NCI-H526 treated with DMSO at 0.1 percent for 48 hours (cell line): ENCODE results near the gene GRID2.
A peak's percentile ranks its signal among the peaks of the same experiment; 100 is the strongest.
"Not testable (repeated sequence)": the region's sequence is repeated elsewhere in the genome, so short reads cannot be mapped to it uniquely, and the experiment has no call there.

Experiments
- DNase-seq: peaks from one replicate; lab custom pipeline; 2025; lab: John Stamatoyannopoulos, UW

GRID2 gene

GRCh38 chr4:93317561-93317960, 1013.8 kb downstream of the GRID2 start:
- DNase-seq = no peak

DNA sequence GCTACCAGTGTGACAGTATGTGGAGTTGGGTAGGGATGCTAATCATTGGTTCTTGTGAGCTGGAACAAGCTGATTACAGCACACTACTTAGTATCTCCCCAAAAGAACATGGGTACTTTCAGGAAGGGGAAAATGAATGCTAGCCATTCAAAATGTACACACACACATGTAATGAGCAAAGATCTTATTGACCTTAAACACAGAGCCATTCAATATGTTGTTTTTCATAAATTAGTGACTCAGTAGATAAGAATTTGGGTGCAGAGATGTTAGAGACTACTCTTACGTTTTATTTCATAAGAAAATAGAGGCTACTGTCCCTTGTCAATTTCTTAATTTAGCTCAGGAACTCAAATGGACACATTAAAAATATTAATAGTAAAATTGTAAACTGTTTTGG, 1015.3 kb downstream of the GRID2 start:
- DNase-seq = no peak

GRCh38 chr4:93320356-93320755, 1016.6 kb downstream of the GRID2 start:
- DNase-seq = no peak

DNA sequence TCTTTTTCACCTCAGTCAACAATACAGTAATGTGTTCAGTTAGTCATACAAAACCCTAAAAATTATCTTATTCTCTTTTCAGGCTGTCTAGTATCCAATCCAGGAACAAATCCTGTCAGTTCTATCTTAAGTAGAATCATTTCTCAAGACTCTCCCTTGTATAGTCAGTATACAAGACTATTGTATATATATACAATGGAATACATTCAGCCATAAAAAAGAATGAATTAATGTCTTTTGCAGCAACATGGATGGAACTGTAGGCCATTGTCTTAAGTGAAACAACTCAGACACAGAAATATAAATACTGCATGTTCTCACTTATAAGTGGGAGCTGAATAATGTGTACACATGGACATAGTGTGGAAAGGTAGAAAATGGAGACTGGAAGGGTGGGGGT, 1023.6 kb downstream of the GRID2 start:
- no peak for DNase-seq

DNA sequence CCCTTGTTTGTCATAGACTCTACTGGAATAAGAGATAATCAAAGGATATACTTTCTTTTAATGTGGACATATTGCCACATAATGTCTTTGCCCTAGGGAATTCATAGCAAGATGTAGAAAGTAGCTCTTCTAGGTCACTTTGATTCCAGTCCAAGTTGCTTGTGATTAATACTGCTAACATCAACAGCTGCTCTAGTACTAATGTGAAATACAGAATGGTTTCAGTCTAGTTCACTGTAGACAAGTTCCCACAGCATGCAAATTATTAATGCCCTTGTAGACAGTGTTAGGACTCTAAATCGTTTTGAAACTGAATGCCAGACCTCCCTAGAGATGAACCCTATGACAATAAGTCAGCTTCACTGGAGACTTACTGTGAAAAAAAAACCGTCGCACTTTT, 1030.2 kb downstream of the GRID2 start:
- DNase-seq = no peak

GRCh38 chr4:93337196-93337595, 1033.4 kb downstream of the GRID2 start:
- DNase-seq = no peak

GRCh38 chr4:93342738-93343137, 1039.0 kb downstream of the GRID2 start:
- DNase-seq = no peak

DNA sequence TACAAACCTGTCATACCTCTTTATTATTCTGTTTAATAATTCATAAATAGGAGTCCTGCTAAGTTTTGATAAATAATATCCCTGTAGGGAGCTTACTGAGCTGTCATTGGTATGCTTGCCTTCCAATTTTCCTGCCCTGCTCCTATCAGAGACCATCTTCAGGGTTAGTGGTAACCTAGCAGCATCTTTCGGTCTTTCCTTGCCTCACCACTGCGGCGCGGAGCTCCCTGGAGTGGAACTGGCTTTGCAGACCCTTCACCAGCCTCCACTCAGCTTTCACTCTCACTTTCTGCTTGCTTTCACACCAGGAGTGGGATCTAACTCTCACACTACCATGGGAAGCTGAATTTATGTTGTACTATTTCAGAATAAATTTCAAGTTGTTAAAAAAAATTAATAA, 1043.1 kb downstream of the GRID2 start:
- no peak for DNase-seq

GRCh38 chr4:93348896-93349295, 1045.1 kb downstream of the GRID2 start:
- DNase-seq = no peak

- DNase-seq = no peak
Measured at GRCh38 chr4:93351846-93352245, 1048.1 kb downstream of the GRID2 start.

- DNase-seq = no peak
Measured at GRCh38 chr4:93355411-93355810, 1051.6 kb downstream of the GRID2 start.

- DNase-seq = peak; percentile 44
Measured at GRCh38 chr4:93359586-93359985, 1055.8 kb downstream of the GRID2 start.

- DNase-seq = not testable (repeated sequence)
Measured at GRCh38 chr4:93366169-93366755, 1062.5 kb downstream of the GRID2 start.

DNA sequence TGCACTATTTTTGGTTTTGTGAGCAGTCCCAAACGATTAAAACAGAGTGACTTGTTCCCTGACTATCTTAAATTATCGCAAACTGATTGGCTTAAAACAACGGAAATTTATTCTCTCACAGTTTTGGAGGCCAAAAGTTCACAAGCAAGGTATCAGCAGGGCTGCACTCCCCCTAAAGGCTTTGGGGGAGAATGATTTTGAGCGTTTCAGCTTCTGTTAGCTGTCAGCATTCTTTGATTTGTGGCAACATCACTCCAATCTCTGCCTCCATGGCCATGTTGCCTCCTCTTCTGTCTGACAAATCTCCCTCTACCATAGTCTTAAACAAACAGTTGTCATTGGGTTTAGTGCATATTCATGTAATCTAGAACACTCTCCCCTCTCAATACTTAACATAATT, 1065.2 kb downstream of the GRID2 start:
- DNase-seq = no peak

- no peak for DNase-seq
Measured at GRCh38 chr4:93370256-93370655, 1066.5 kb downstream of the GRID2 start.

- no peak for DNase-seq
Measured at GRCh38 chr4:93373893-93374860, 1070.4 kb downstream of the GRID2 start.

DNA sequence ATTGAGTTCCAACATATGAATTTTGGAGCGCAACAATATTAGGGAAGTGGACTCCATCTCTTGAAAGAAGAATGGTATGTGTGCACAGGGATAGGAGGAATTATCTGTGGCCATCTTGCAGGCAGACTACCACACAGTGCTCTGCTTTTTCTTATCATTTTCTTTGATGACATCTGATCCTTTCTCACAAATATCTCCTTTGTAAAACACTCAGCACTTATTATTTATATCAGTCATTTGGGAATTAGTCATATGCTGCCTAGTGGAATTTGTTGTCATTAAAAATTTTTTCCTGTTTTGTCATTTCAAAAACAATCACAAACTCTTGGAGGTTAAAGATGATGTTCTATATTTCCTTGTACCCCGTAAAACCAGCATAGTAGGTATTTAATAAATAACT, 1080.5 kb downstream of the GRID2 start:
- no peak for DNase-seq

DNA sequence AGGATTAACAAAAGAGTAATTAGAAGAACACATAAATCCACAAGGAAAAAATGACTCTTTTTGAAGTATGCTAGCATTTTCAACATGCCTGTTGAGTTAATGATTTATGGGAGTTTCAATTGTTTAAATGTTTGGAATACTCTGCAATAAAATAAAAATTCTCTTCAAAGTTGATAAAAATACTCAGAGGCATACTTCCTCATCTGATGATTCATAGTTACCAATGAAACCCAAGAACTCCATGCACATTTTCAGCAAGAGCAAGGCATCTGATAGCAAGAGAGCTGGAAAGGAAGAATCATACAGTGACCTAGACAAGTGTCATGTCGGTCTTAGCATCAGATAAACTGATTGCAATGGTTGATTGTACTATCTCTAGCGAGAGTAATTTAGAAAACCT, 1081.1 kb downstream of the GRID2 start:
- DNase-seq = no peak

DNA sequence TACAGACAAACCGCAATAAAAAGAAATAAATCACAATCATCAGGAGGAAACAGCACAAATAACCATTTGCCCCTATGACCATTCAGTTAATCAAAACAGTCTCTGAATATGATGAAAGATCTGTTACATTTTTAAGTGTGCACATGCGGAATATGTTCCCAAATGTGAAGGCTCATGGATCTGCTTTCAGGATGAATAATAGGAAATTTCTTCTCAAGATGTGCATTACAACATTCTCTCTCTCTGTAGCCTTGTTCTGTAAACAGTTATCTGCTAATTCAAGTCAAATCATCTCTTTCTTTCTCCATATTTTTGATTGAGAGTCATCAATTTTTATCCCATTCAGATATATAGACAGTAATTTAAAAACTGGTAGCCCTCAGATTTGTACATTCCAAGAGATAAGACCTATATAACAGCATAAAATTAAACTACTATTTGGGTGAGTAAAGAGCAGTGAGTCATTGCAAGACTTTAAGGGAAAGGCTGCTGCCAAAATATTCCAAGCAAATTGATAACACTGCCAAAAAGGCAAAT, 1090.8 kb downstream of the GRID2 start:
- no peak for DNase-seq

- DNase-seq = no peak
Measured at GRCh38 chr4:93396272-93396671, 1092.5 kb downstream of the GRID2 start.

DNA sequence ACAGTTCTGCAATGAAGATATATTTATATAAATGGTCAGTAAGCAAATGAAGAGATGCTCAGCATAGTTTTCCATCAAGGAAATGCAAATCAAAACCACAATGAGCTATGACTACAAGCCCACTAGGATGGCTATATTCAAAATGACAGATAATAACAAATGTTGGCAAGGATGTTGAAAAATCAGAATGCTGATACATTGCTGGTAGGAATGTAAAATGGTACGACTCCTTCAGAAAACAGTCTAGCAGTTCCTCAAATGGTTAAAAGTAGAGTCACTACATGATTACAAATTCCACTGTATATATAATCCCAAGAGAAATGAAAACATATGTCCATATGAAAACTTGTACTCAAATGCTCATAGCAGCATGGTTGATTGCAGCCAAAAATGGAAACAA, 1099.8 kb downstream of the GRID2 start:
- no peak for DNase-seq

GRCh38 chr4:93407493-93408275, 1103.9 kb downstream of the GRID2 start:
- DNase-seq = no peak
